ENCODE results near the gene PCNA.

PCNA gene

GRCh38 chr20:5119435-5120184 lies at the start of gene PCNA:
TSS of gene PCNA (minus strand) at chr20:5119958. CDS start at chr20:5119798, 160 bp downstream.
- DNase-seq: peak; percentile 99

- DNase-seq: no peak
Observed at GRCh38 chr20:5168651-5169396, 49.1 kb upstream of the PCNA start.

- DNase-seq: no peak
Observed at GRCh38 chr20:5164645-5165625, 45.2 kb upstream of the PCNA start.

- no peak for DNase-seq
Observed at GRCh38 chr20:5161536-5162164, 41.9 kb upstream of the PCNA start.

- no peak for DNase-seq
Observed at GRCh38 chr20:5160882-5161281, 41.1 kb upstream of the PCNA start.

GRCh38 chr20:5159928-5160327 lies 40.2 kb upstream of the PCNA start:
- no peak for DNase-seq

- DNase-seq: no peak
Observed at GRCh38 chr20:5156675-5157448, 37.1 kb upstream of the PCNA start.

GRCh38 chr20:5155404-5155803 lies 35.6 kb upstream of the PCNA start:
- DNase-seq: no peak

- no peak for DNase-seq
Observed at GRCh38 chr20:5154543-5154925, 34.8 kb upstream of the PCNA start.

- DNase-seq: no peak
Observed at GRCh38 chr20:5153612-5154542, 34.1 kb upstream of the PCNA start.

- DNase-seq: no peak
Observed at GRCh38 chr20:5153152-5153467, 33.4 kb upstream of the PCNA start.

- DNase-seq: no peak
Observed at GRCh38 chr20:5150226-5151076, 30.7 kb upstream of the PCNA start.

GRCh38 chr20:5149892-5150225 lies 30.1 kb upstream of the PCNA start:
- DNase-seq: no peak

- DNase-seq: no peak
Observed at GRCh38 chr20:5148581-5148980, 28.8 kb upstream of the PCNA start.

- no peak for DNase-seq
Observed at GRCh38 chr20:5146871-5147592, 27.3 kb upstream of the PCNA start.

GRCh38 chr20:5146099-5146668 lies 26.4 kb upstream of the PCNA start:
- DNase-seq: no peak

- no peak for DNase-seq
Observed at GRCh38 chr20:5145365-5146098, 25.8 kb upstream of the PCNA start.

- DNase-seq: peak; percentile 30
Observed at GRCh38 chr20:5143851-5144250, 24.1 kb upstream of the PCNA start.

Measured in stimulated activated CD4-positive, alpha-beta T cell treated with anti-CD3 and anti-CD28 coated beads, Interleukin-15, amount 100 ng/mL, for 24 hours (primary cell).